GM19438 (cell line): ENCODE data around the gene POFUT2.

Experiments used
- ATAC-seq: cut with Tn5 transposase; IDR thresholded peaks from one replicate; pipeline ENCODE4 v1.9.1; 2021; ENCODE audit warnings: low read depth; ENCODE audit not compliant: unreplicated experiment

The POFUT2 gene

GRCh38 chr21:45287438-45288391 lies at the start of gene POFUT2:
TSS of gene POFUT2 (minus strand) at chr21:45287895. CDS start at chr21:45287871, 24 bp downstream.
- ATAC-seq, result peak; percentile 79

GRCh38 chr21:45336870-45337269 lies 49.2 kb upstream of the POFUT2 start:
- no peak for ATAC-seq

GRCh38 chr21:45336535-45336810 lies 48.8 kb upstream of the POFUT2 start:
- ATAC-seq, result no peak

GRCh38 chr21:45335761-45336534 lies 48.3 kb upstream of the POFUT2 start:
- no peak for ATAC-seq

- no peak for ATAC-seq
Observed at GRCh38 chr21:45335151-45335760, 47.6 kb upstream of the POFUT2 start.

- ATAC-seq, result no peak
Observed at GRCh38 chr21:45334591-45335081, 46.9 kb upstream of the POFUT2 start.

GRCh38 chr21:45334134-45334533 lies 46.4 kb upstream of the POFUT2 start:
- no peak for ATAC-seq

GRCh38 chr21:45333583-45334121 lies 46.0 kb upstream of the POFUT2 start:
- no peak for ATAC-seq

GRCh38 chr21:45332981-45333582 lies 45.4 kb upstream of the POFUT2 start:
- no peak for ATAC-seq

GRCh38 chr21:45332415-45332814 lies 44.7 kb upstream of the POFUT2 start:
- ATAC-seq, result no peak

GRCh38 chr21:45331531-45332147 lies 43.9 kb upstream of the POFUT2 start:
- no peak for ATAC-seq

GRCh38 chr21:45330851-45331261 lies 43.2 kb upstream of the POFUT2 start:
- ATAC-seq, result no peak

GRCh38 chr21:45330075-45330781 lies 42.5 kb upstream of the POFUT2 start:
- ATAC-seq, result no peak

- ATAC-seq, result no peak
Observed at GRCh38 chr21:45329261-45330074, 41.8 kb upstream of the POFUT2 start.

- no peak for ATAC-seq
Observed at GRCh38 chr21:45328198-45329091, 40.8 kb upstream of the POFUT2 start.

GRCh38 chr21:45327441-45328197 lies 39.9 kb upstream of the POFUT2 start:
- no peak for ATAC-seq

- ATAC-seq, result no peak
Observed at GRCh38 chr21:45326891-45327440, 39.3 kb upstream of the POFUT2 start.
